ENCODE results near the gene SLC2A2. TPM values are rescaled to one million over a fixed set of nuclear protein-coding genes. Genes with fewer than 3 reads are reported as not detected.

The SLC2A2 gene
- total and polyA plus RNA-seq, 4 experiments from 2014 or later, result not detected

DNA sequence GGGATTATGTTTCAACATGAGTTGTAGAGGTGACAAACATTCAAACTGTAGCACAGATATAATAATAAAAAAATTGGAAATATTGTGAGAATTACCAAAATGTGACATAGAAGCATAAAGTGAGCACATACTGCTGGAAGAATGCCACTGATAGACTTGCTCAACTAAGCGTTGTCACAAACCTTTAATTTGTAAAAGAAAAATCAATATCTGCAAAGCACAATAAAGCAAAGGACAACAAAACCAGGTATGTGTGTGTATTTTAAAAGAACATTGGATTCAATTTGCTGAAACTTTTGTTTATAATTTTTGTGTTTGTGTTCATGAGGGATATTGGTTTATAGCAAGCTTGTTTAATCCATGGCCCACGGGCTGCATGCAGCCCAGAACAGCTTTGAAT is 77.3 kb downstream of the SLC2A2 start:
- ChIA-PET POLR2A (ENCODE audit: partially characterized antibody) (no interaction called here), CTCF (ENCODE audit: partially characterized antibody) (no interaction called here)
- H3K4me1 ChIP-seq (ENCODE audit: insufficient read depth, low read length), result no peaks in the 10 kb centered on the region
- Mint-ChIP-seq H3K4me1 (no peaks in the 10 kb centered on the region), H3K36me3 (no peaks in the 10 kb centered on the region), H3K9me3 (no peaks in the 10 kb centered on the region), H3K27ac (no peak overlapping the region), H3K4me3 (no peak overlapping the region), H3K27me3 (peaks cover 12 to 13% of the 10 kb centered on the region in 2 donors)
- H3K27ac ChIP-seq (ENCODE audit: low read depth, low read length), result no peak overlapping the region
- H3K4me3 ChIP-seq (ENCODE audit: low read length in 2 of 2), result no peak overlapping the region
- H3K36me3 ChIP-seq (ENCODE audit: insufficient read depth, low read length), result no peaks in the 10 kb centered on the region
- H3K27me3 ChIP-seq (ENCODE audit: insufficient read depth, low read length), result peaks cover 4% of the 10 kb centered on the region
- no peaks in the 10 kb centered on the region for H3K9me3 ChIP-seq (ENCODE audit: control insufficient read depth in 1 of 2, low read length in 2 of 2)
- no peak for DNase-seq
- intact Hi-C loops (cut with micrococcal nuclease), result no loop called here

DNA sequence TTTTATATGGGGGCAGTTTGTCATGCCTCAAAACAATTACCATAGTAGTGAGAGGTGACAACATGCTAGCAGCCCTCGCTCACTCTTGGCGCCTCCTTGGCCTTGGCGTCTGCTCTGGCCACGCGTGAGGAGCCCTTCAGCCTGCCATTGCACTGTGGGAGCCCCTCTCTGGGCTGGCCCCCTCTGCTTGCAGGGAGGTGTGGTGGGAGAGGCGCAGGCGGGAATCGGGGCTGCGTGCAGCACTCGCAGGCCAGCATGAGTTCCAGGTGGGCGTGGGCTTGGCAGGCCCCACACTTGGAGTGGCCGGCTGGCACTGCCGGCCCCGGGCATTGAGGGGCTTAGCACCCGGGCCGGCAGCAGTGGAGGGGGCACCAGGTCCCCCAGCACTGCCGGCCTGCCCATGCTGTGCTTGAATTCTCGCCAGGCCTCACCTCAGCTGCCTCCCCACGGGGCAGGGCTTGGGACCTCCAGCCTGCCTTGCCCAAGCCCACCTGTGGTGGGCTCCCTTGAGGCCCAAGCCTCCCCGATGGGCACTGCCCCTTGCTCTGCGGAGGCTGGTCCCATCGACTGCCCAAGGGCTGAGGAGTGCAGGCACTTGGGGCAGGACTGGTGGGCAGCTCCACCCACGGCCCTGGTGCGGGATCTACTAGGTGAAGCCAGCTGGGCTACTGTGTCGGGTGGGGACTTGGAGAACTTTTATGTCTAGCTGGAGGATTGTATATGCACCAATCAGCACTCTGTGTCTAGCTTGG is 79.3 kb downstream of the SLC2A2 start:
- Histone ChIP-seq H3K4me3 (ENCODE audit: low read length in 2 of 2) (no peak overlapping the region), H3K36me3 (ENCODE audit: insufficient read depth, low read length) (no peaks in the 10 kb centered on the region), H3K4me1 (ENCODE audit: insufficient read depth, low read length) (no peaks in the 10 kb centered on the region), H3K27ac (ENCODE audit: low read depth, low read length) (no peak overlapping the region), H3K27me3 (ENCODE audit: insufficient read depth, low read length) (peaks cover 4% of the 10 kb centered on the region), H3K9me3 (ENCODE audit: control insufficient read depth in 1 of 2, low read length in 2 of 2) (no peaks in the 10 kb centered on the region)
- DNase-seq, result no peak
- no peak overlapping the region for H3K27ac Mint-ChIP-seq
- CTCF ChIA-PET (ENCODE audit: partially characterized antibody), result no interaction called here
- H3K4me3 Mint-ChIP-seq, result no peak overlapping the region
- H3K9me3 Mint-ChIP-seq, result peaks cover 0 to 4% (median 1%) of the 10 kb centered on the region in 8 donors
- POLR2A ChIA-PET (ENCODE audit: partially characterized antibody), result no interaction called here
- peaks cover 13% of the 10 kb centered on the region in 2 donors for H3K27me3 Mint-ChIP-seq
- H3K4me1 Mint-ChIP-seq, result no peaks in the 10 kb centered on the region
- no peaks in the 10 kb centered on the region for H3K36me3 Mint-ChIP-seq
- intact Hi-C loops (cut with micrococcal nuclease), result no loop called here

Other genes starting within 250 kb of the SLC2A2 start
- 10 to 100 TPM; 31.9 to 32.3 TPM for gene RPL22L1, start 156.5 kb downstream of the SLC2A2 start, total RNA-seq
- 10 to 100 TPM; 27.2 to 43.1 TPM for gene RPL22L1, start 156.5 kb downstream of the SLC2A2 start, polyA plus RNA-seq
- gene EIF5A2, start 118.1 kb downstream of the SLC2A2 start, total RNA-seq, result 10 to 100 TPM; 11.4 to 12.2 TPM
- gene EIF5A2, start 118.1 kb downstream of the SLC2A2 start, polyA plus RNA-seq, result 10 to 100 TPM; 14.0 to 26.3 TPM

Measured in CD4-positive, alpha-beta memory T cell (primary cell).